Dermis blood vessel endothelial cell (primary cell): ENCODE measurements around the gene BCL2. TPM values are rescaled to one million over a fixed set of nuclear protein-coding genes. Genes with fewer than 3 reads are reported as not detected.

Experiments used
- DNase-seq: peaks from one replicate; pipeline ENCODE4 v3.0.0; 2010
- total RNA-seq: library from RNA; depleted of rRNA; stranded (reverse); fragments of >200 nt; gene quantifications from 2 replicates; pipeline ENCODE4 v1.2.3, GENCODE V29; 2014

The BCL2 gene
- total RNA-seq, 1 donor from 2014 or later, result 1.4 TPM

- DNase-seq, result no peak
Observed at GRCh38 chr18:63105636-63106316, 213.8 kb downstream of the BCL2 start.

GRCh38 chr18:63104868-63105267 is 214.7 kb downstream of the BCL2 start:
- no peak for DNase-seq

GRCh38 chr18:63102941-63103744 is 216.4 kb downstream of the BCL2 start:
- DNase-seq, result no peak

- DNase-seq, result no peak
Observed at GRCh38 chr18:63100630-63101055, 218.9 kb downstream of the BCL2 start.

GRCh38 chr18:63099848-63100629 is 219.5 kb downstream of the BCL2 start:
- no peak for DNase-seq

GRCh38 chr18:63099091-63099840 is 220.3 kb downstream of the BCL2 start:
- DNase-seq, result no peak

- no peak for DNase-seq
Observed at GRCh38 chr18:63098018-63098981, 221.3 kb downstream of the BCL2 start.

GRCh38 chr18:63097178-63097577 is 222.4 kb downstream of the BCL2 start:
- no peak for DNase-seq

- DNase-seq, result no peak
Observed at GRCh38 chr18:63096327-63096874, 223.2 kb downstream of the BCL2 start.

- DNase-seq, result no peak
Observed at GRCh38 chr18:63095768-63096167, 223.8 kb downstream of the BCL2 start.

GRCh38 chr18:63091671-63092364 is 227.8 kb downstream of the BCL2 start:
- no peak for DNase-seq

GRCh38 chr18:63090334-63090733 is 229.2 kb downstream of the BCL2 start:
- no peak for DNase-seq

GRCh38 chr18:63089041-63089440 is 230.5 kb downstream of the BCL2 start:
- DNase-seq, result no peak

- no peak for DNase-seq
Observed at GRCh38 chr18:63088262-63088661, 231.3 kb downstream of the BCL2 start.

- no peak for DNase-seq
Observed at GRCh38 chr18:63087421-63088230, 231.9 kb downstream of the BCL2 start.

- DNase-seq, result no peak
Observed at GRCh38 chr18:63085611-63086010, 234.0 kb downstream of the BCL2 start.

GRCh38 chr18:63084219-63084618 is 235.3 kb downstream of the BCL2 start:
- DNase-seq, result no peak

GRCh38 chr18:63083555-63083954 is 236.0 kb downstream of the BCL2 start:
- no peak for DNase-seq

GRCh38 chr18:63083020-63083531 is 236.5 kb downstream of the BCL2 start:
- DNase-seq, result no peak
